AG09319 (cell line): ENCODE data around the gene GPR21.

Source experiments
- DNase-seq: peaks from one replicate; pipeline ENCODE4 v3.0.0-alpha.2; 2010; ENCODE audit warnings: low read depth; ENCODE audit errors: extremely low read depth
- CTCF ChIP-seq: IDR thresholded peaks from 2 replicates; pipeline ENCODE4 v1.5.1; 2011; ENCODE audit warnings: low read depth, mild to moderate bottlenecking, inconsistent platforms, low read length, moderate library complexity

Gene GPR21

GRCh38 chr9:123031963-123032362 is 1.5 kb upstream of the GPR21 start:
- no peak for DNase-seq
- no peak for TF ChIP-seq CTCF

- no peak for DNase-seq
- no peak for TF ChIP-seq CTCF
Observed at GRCh38 chr9:123033864-123034601, 566 bp downstream of the GPR21 start.

- no peak for TF ChIP-seq CTCF
- no peak for DNase-seq
Observed at GRCh38 chr9:123034881-123035510, 1.5 kb downstream of the GPR21 start.

GRCh38 chr9:123035791-123036190 is 2.3 kb downstream of the GPR21 start:
- DNase-seq, result no peak
- TF ChIP-seq CTCF, result no peak

GRCh38 chr9:123036893-123037545 is 3.6 kb downstream of the GPR21 start:
- no peak for DNase-seq
- no peak for TF ChIP-seq CTCF

GRCh38 chr9:123039617-123040219 is 6.3 kb downstream of the GPR21 start:
- DNase-seq, result no peak
- no peak for TF ChIP-seq CTCF

GRCh38 chr9:123040801-123041200 is 7.3 kb downstream of the GPR21 start:
- TF ChIP-seq CTCF, result no peak
- DNase-seq, result no peak
